Common myeloid progenitor, CD34-positive (primary cell): ENCODE results near the gene SIK2.

Source experiments
- CTCF ChIA-PET: fragments of 350-600 bp; sonication (Branson Sonifier 250); formaldehyde crosslinking; loops from one replicate; lab custom pipeline; 2021; ENCODE audit warnings: antibody characterized with exemption; lab: Charles Lee
- POLR2A ChIA-PET: fragments of 350-600 bp; sonication (Branson Sonifier 250); formaldehyde crosslinking; loops from one replicate; lab custom pipeline; 2021; ENCODE audit warnings: antibody characterized with exemption; lab: Charles Lee
- DNase-seq, 3 donors: peaks; one replicate each; pipeline versions ENCODE4 v3.0.0 to v3.0.0-alpha.2; 2013
- H3K27ac ChIP-seq, 2 experiments: 1 replicate in 1 of 2; 2 replicates in 1 of 2; pipeline ENCODE4 v1.7.0; 2013; ENCODE audit warnings: inconsistent platforms in 2 of 2, low read length in 2 of 2, mild to moderate bottlenecking in 2 of 2, low read depth in 1 of 2, moderate library complexity in 1 of 2; ENCODE audit not compliant: severe bottlenecking in 2 of 2, insufficient read depth in 1 of 2, poor library complexity in 1 of 2
- H3K27me3 ChIP-seq, 5 experiments: replicated peaks in 2 of 5; 1 replicate in 3 of 5; 2 replicates in 2 of 5; pipeline versions ENCODE4 v1.6.1 to v1.7.0; 2013; ENCODE audit warnings: low read length in 4 of 5, mild to moderate bottlenecking in 2 of 5, moderate library complexity in 2 of 5, inconsistent platforms in 1 of 5; ENCODE audit not compliant: insufficient read depth in 5 of 5, control insufficient read depth in 4 of 5
- H3K36me3 ChIP-seq, 4 experiments: 1 replicate in 2 of 4; 2 replicates in 2 of 4; pipeline versions ENCODE4 v1.6.1 to v1.7.0; 2013; ENCODE audit warnings: low read length in 3 of 4, control low read depth in 1 of 4, mild to moderate bottlenecking in 1 of 4; ENCODE audit not compliant: control insufficient read depth in 4 of 4, insufficient read depth in 4 of 4
- H3K4me1 ChIP-seq, 4 experiments: 1 replicate in 3 of 4; 2 replicates in 1 of 4; pipeline versions ENCODE4 v1.6.1 to v1.7.1; 2013; ENCODE audit warnings: low read length in 3 of 4, mild to moderate bottlenecking in 3 of 4, control low read depth in 1 of 4, inconsistent platforms in 1 of 4, moderate library complexity in 1 of 4; ENCODE audit not compliant: control insufficient read depth in 4 of 4, insufficient read depth in 4 of 4; ENCODE audit errors: control extremely low read depth in 1 of 4
- H3K4me3 ChIP-seq, 7 experiments: 1 replicate in 4 of 7; 2 replicates in 3 of 7; pipeline versions ENCODE4 v1.5.1 to v1.7.0; 2013; ENCODE audit warnings: mild to moderate bottlenecking in 7 of 7, low read length in 6 of 7, moderate library complexity in 6 of 7, inconsistent platforms in 2 of 7, low read depth in 2 of 7, control low read depth in 1 of 7; ENCODE audit not compliant: insufficient read depth in 4 of 7, control insufficient read depth in 1 of 7; ENCODE audit errors: extremely low read depth in 1 of 7
- H3K9me3 ChIP-seq, 5 experiments: 1 replicate in 4 of 5; 2 replicates in 1 of 5; pipeline versions ENCODE4 v1.6.1 to v1.7.1; 2013; ENCODE audit warnings: low read length in 4 of 5, mild to moderate bottlenecking in 2 of 5, inconsistent platforms in 1 of 5, low read depth in 1 of 5, moderate library complexity in 1 of 5; ENCODE audit not compliant: control insufficient read depth in 4 of 5, insufficient read depth in 2 of 5; ENCODE audit errors: control extremely low read depth in 1 of 5
- WGBS: methylation state at CpG from one replicate; pipeline ENCODE4 v1.1.5; 2013; ENCODE audit not compliant: insufficient coverage; 5-methylcytosine and 5-hydroxymethylcytosine counted together

The SIK2 gene

DNA sequence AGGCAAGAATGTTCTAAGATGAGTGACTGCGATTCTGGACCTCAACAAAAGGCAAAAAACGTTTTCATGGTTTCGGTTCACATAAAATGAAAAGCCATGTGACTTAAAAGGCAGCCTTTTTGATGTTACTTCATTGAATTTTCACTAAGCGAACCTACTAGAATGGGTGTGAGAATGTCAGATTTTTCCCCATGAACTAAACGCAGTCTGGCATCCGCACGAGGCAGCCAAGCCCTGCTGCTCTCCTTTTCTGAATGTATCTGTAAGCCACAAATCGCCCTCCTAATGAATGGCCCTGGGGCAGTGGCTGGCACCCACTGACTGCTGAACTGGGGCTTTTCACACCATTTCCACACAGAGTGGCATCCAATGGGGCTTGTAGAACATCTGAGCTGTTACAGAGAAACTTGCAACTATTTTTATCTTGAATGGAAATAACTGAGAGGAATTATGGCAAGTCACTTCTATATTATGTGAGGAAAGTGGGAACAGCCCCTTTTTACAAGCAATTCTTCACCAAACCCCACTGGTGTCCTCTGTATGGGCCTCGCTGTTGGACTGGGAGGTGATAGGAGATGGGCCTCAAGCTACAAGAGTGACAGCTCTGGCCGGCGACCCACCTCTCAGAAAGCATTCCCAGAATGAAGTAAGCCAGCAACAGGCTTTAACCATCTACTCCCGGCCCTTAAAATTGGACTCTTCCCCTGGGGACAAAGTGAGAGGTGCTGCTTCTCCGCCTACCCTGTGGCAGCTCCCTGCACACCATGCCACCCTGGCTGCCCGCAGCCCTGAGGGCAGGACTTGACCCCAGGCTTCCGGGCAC lies 134.6 kb downstream of the SIK2 start:
- Histone ChIP-seq H3K27me3 (no peaks in the 10 kb centered on the region), H3K9me3 (no peaks in the 10 kb centered on the region), H3K4me3 (no peak overlapping the region), H3K27ac (no peak overlapping the region), H3K4me1 (no peaks in the 10 kb centered on the region), H3K36me3 (peaks cover 7 to 30% (median 24%) of the 10 kb centered on the region in 4 experiments)
- ChIA-PET CTCF (no interaction called here), POLR2A (no interaction called here)
- 96% methylated on average over 14 of the region's 15 CpGs for WGBS
- no peak for DNase-seq

DNA sequence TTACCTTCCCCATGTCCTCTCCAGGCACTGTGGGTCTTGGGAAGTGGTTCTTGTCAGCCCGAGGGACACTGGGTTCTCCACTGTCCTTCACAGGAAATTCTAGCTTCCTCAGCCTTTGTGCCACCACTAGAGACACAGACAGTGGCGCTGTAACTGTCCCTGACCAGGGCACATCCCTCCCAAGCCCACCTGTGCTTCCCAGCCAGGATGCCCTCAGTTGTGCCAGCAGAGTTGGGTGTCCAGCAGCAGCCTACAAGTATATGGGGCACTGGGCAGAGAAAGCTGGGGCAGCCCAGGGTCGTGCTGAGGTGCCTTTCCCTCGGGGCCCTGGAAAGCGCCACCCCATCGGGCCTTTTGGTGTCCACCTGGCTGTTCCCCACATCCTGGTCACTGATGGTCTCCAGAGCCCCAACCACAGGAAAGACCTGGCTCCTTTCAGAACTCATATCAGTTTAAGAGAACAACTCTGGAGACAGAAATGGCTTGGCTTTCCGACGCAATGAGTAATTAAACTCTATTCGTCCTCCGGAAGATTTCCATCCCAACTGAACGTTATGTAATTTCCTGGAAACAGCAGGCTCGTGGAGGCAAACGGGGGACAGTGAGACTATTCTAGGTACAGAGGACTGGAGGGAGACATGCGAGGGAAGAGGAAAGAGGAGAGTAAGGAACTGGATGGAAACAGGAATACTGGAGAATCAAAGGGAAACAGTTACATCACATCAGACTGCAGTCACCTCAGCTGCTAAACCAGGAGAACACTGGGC lies 135.4 kb downstream of the SIK2 start:
- POLR2A ChIA-PET: interaction anchor here (0.5 kb wide), 1 partner anchor 11 kb away, joined by 3 read pairs; no protein-coding TSS in a partner anchor
- Histone ChIP-seq H3K9me3 (no peaks in the 10 kb centered on the region), H3K36me3 (peaks cover 9 to 33% (median 25%) of the 10 kb centered on the region in 4 experiments), H3K27me3 (no peaks in the 10 kb centered on the region), H3K4me1 (no peaks in the 10 kb centered on the region), H3K27ac (no peak overlapping the region), H3K4me3 (no peak overlapping the region)
- WGBS: 94% methylated on average over 13 of the region's 14 CpGs
- DNase-seq: no peak
- CTCF ChIA-PET: no interaction called here

DNA sequence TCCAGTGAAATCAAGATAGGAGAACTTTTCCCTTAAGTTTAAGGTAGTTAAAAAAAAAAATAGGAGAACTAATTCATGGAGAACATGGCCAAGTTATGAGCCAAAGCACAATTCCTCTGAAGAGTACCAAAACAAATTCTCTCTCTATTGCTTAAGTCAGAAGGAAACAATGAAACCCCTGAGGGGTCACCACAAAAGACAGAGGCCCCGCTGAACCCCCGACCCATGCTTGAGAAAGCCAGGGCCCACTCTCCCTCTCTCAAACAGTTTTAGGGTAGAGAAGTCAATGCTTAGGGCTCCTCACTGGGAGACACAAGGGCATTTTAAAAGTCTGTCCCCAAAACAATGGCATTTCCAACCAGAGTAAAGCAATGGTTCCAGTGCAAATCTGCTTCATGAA lies 137.1 kb downstream of the SIK2 start:
- Histone ChIP-seq H3K4me1 (no peaks in the 10 kb centered on the region), H3K9me3 (no peaks in the 10 kb centered on the region), H3K27ac (no peak overlapping the region), H3K4me3 (no peak overlapping the region), H3K36me3 (peaks cover 17 to 46% (median 35%) of the 10 kb centered on the region in 4 experiments), H3K27me3 (no peaks in the 10 kb centered on the region)
- ChIA-PET CTCF (no interaction called here), POLR2A (no interaction called here)
- no peak for DNase-seq
- WGBS: 94% methylated on average over 2 of the region's 2 CpGs

DNA sequence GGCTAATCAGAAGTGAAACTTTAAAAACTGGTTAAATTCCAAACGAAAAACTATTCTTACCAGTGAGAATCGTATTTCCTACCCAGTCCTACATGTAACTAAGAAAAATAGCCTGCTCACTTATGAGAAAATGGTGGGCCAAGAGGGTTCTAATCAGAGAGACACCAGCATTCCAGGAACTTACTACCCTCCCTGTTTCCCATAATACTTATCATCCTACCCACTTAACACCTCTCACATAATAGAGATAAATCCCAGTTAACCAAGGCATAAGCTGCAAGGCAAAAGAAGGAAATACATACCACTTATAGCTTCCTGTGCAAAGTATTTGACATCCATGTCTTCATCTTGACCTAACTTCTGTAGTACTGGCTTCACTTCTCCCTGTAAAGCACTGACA lies 139.5 kb downstream of the SIK2 start:
- Histone ChIP-seq H3K4me3 (no peak overlapping the region), H3K27me3 (no peaks in the 10 kb centered on the region), H3K9me3 (no peaks in the 10 kb centered on the region), H3K36me3 (peaks cover 26 to 65% (median 47%) of the 10 kb centered on the region in 4 experiments), H3K4me1 (no peaks in the 10 kb centered on the region), H3K27ac (no peak overlapping the region)
- WGBS: 100% methylated on average over 2 of the region's 2 CpGs
- ChIA-PET CTCF (interaction anchor here (1.1 kb wide), 1 partner anchor 9 kb away, joined by 3 read pairs; no protein-coding TSS in a partner anchor), POLR2A (no interaction called here)
- no peak for DNase-seq

DNA sequence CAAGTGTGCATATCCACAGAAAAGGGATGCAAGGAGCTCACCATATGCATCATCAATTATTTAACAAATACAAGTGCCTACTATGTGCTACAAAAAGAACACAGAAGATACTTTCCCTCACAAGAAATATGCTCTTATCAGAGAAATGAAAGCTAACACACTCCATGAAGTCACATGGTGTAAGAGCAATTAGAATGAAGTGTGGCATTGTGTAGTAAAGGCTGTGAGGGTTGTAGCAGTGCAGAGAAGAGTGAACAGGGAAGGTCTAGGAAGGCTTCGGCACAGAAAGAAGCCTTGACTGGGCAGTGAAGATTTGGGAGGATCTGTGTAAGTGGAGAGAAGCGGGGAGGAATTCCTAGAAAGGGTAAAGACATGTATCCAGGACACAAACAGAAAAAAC lies 141.5 kb downstream of the SIK2 start:
- 100% methylated on average over 2 of the region's 2 CpGs for WGBS
- Histone ChIP-seq H3K9me3 (no peaks in the 10 kb centered on the region), H3K27ac (no peak overlapping the region), H3K4me3 (no peak overlapping the region), H3K36me3 (peaks cover 34 to 71% (median 58%) of the 10 kb centered on the region in 4 experiments), H3K27me3 (no peaks in the 10 kb centered on the region), H3K4me1 (no peaks in the 10 kb centered on the region)
- ChIA-PET POLR2A (interaction anchor here (1.3 kb wide), 1 partner anchor 28 kb away, joined by 3 read pairs; no protein-coding TSS in a partner anchor), CTCF (interaction anchor here (0.8 to 0.9 kb wide), 2 partner anchors 11 to 19 kb away, joined by 3 to 4 read pairs; no protein-coding TSS in a partner anchor)
- DNase-seq: no peak

DNA sequence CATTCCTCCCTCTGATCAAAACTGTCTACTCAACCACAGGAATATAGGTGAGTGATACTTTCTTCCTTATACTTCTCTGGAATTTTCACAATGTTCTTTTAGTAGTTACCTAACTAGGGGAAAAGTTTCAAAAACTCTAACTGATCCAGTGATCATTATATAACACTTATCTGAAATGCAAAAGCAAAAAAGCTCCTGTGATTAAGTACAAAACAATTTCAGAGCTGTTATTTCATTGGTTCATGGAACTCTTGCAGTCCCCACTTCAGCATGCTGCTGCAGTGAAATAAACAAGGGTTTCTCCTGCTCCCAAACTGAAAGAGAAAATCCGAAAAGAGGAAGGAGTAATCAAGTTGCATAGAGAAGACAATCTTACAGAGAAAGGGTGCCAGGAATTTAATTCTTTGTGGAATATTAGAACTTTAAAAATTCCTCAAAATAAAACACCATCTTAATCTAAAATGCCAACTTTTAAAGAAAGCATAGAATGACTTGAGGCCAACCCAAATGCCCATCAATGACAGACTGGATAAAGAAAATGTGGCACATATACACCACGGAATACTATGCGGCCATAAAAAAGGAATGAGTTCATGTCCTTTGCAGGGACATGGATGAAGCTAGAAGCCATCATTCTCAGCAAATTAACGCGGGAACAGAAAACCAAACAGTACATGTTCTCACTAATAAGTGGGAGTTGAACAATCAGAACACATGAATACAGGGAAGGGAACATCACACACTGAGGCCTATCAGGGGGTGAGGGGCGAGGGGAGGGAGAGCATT lies 143.7 kb downstream of the SIK2 start:
- WGBS: 100% methylated on average over 5 of the region's 6 CpGs
- ChIA-PET POLR2A (no interaction called here), CTCF (no interaction called here)
- Histone ChIP-seq H3K4me1 (no peaks in the 10 kb centered on the region), H3K9me3 (no peaks in the 10 kb centered on the region), H3K36me3 (peaks cover 33 to 80% (median 60%) of the 10 kb centered on the region in 4 experiments), H3K4me3 (no peak overlapping the region), H3K27ac (no peak overlapping the region), H3K27me3 (no peaks in the 10 kb centered on the region)
- no peak for DNase-seq
